GM18907 (cell line): Measurements from ENCODE around the gene ZACN.
"Not testable (repeated sequence)": the region's sequence is repeated elsewhere in the genome, so short reads cannot be mapped to it uniquely, and the experiment has no call there.

Experiments
- ATAC-seq: cut with Tn5 transposase; IDR thresholded peaks from one replicate; pipeline ENCODE4 v1.9.1; 2021; ENCODE audit warnings: mild to moderate bottlenecking, moderate library complexity; ENCODE audit not compliant: unreplicated experiment

ZACN gene

GRCh38 chr17:76078860-76079534 is at the start of gene ZACN:
Gene ZACN, plus strand, starts transcription at chr17:76079182. Its CDS starts 83 bp downstream, at chr17:76079265.
- ATAC-seq: no peak

- ATAC-seq: no peak
Measured at GRCh38 chr17:76032073-76032779, 46.8 kb upstream of the ZACN start.

GRCh38 chr17:76032780-76033108 is 46.2 kb upstream of the ZACN start:
- ATAC-seq: no peak

GRCh38 chr17:76033139-76033538 is 45.8 kb upstream of the ZACN start:
- no peak for ATAC-seq

- ATAC-seq: no peak
Measured at GRCh38 chr17:76034428-76035350, 44.3 kb upstream of the ZACN start.

GRCh38 chr17:76036497-76037261 is 42.3 kb upstream of the ZACN start:
- no peak for ATAC-seq

- no peak for ATAC-seq
Measured at GRCh38 chr17:76038050-76038449, 40.9 kb upstream of the ZACN start.

- no peak for ATAC-seq
Measured at GRCh38 chr17:76039121-76039520, 39.9 kb upstream of the ZACN start.

GRCh38 chr17:76040376-76040775 is 38.6 kb upstream of the ZACN start:
- ATAC-seq: no peak

- not testable (repeated sequence) for ATAC-seq
Measured at GRCh38 chr17:76042868-76043267, 36.1 kb upstream of the ZACN start.

- ATAC-seq: not testable (repeated sequence)
Measured at GRCh38 chr17:76044475-76045007, 34.4 kb upstream of the ZACN start.

GRCh38 chr17:76046064-76046463 is 32.9 kb upstream of the ZACN start:
- ATAC-seq: no peak

- ATAC-seq: no peak
Measured at GRCh38 chr17:76048025-76048605, 30.9 kb upstream of the ZACN start.

GRCh38 chr17:76048711-76049110 is 30.3 kb upstream of the ZACN start:
- ATAC-seq: no peak

- ATAC-seq: no peak
Measured at GRCh38 chr17:76049239-76049638, 29.7 kb upstream of the ZACN start.

GRCh38 chr17:76049836-76050537 is 29.0 kb upstream of the ZACN start:
- no peak for ATAC-seq

GRCh38 chr17:76050538-76051467 is 28.2 kb upstream of the ZACN start:
- no peak for ATAC-seq

- no peak for ATAC-seq
Measured at GRCh38 chr17:76051561-76051960, 27.4 kb upstream of the ZACN start.
